ENCODE results near the gene GARIN5A.

Gene GARIN5A

DNA sequence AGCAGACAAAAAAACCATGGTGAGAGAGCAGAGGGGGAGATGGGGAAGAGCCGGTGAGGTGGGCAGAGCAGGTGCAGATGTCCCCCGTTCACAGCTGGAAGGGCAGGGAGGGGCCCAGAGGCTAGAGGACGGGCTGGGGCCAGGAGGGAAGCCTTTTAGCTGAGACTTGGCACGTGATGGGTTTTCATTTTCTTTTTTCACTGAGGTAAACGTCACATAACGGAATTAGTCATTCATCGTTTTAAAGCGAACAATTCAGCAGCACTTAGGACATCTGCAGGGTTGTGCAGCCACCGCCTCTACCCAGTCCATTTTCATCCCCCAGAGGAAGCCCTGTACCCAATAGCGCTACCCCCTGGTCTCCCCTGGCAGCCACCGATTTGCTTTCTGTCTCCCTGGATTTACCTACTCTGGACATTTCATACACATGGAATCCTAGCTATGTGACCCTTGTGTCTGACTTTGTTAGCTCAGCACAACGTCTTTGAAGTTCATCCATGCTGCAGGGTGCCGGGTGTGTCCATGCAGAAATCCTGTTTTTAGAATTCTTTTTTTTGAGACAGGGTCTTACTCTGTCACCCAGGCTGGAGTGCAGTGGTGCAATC lies 16.4 kb downstream of the GARIN5A start:
- H4K8ac ChIP-seq (ENCODE audit: low read depth, low read length), result no peak overlapping the region
- H3K4me2 ChIP-seq (ENCODE audit: low read length), result no peak overlapping the region
- H3K79me2 ChIP-seq (ENCODE audit: control insufficient read depth, insufficient read depth, low read length), result no peaks in the 10 kb centered on the region
- WGBS (ENCODE audit: extremely low coverage, insufficient coverage, low lambda C conversion rate), result no CpG with 5 or more reads among the region's 13 CpGs
- no peak overlapping the region for H3K56ac ChIP-seq (ENCODE audit: low read length)
- no peak overlapping the region for H2AK5ac ChIP-seq (ENCODE audit: low read length)
- no peak overlapping the region for H4K5ac ChIP-seq (ENCODE audit: low read length)
- H3K4me3 ChIP-seq (ENCODE audit: low read length), result no peak overlapping the region
- H3K27me3 ChIP-seq (ENCODE audit: insufficient read depth, low read length, poor library complexity), result no peaks in the 10 kb centered on the region
- no peak overlapping the region for H3K27ac ChIP-seq (ENCODE audit: low read depth, low read length)
- H2BK120ac ChIP-seq (ENCODE audit: low read depth, low read length), result no peak overlapping the region
- H2BK15ac ChIP-seq (replicated peaks; ENCODE audit: low read depth), result no peak overlapping the region
- no peak overlapping the region for H3K4ac ChIP-seq (ENCODE audit: low read depth, low read length)
- no peak for DNase-seq
- H3K4me1 ChIP-seq (ENCODE audit: control insufficient read depth, low read depth, low read length), result no peaks in the 10 kb centered on the region
- no peak overlapping the region for H2BK5ac ChIP-seq (ENCODE audit: low read length)
- H3K9ac ChIP-seq (ENCODE audit: low read length), result no peak overlapping the region
- no peaks in the 10 kb centered on the region for H3K79me1 ChIP-seq (ENCODE audit: low read length)
- H3K18ac ChIP-seq (ENCODE audit: low read length), result no peak overlapping the region
- H3K23ac ChIP-seq (ENCODE audit: low read length), result no peak overlapping the region
- H3K36me3 ChIP-seq (ENCODE audit: control insufficient read depth, insufficient read depth, low read length), result no peaks in the 10 kb centered on the region

DNA sequence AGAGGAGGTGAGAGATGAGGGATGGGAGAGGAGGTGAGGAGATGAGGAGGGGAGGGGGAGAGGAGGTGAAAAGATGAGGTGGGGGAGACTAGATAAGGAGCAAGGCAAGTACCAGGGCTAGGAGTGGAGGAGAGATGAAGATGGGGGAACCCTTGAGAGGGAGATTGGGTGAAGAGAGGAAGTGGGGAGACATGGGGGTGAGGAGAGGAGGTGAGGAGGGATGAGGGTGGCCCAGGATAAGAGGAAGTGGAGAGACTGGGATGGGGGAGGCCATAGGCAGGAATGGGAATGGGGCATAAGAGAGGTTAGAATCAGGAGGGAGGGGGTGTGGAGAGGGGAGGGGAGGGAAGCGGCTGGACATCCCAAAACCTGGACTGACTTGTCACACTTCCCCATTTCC lies 17.0 kb downstream of the GARIN5A start:
- no peak overlapping the region for H3K4me2 ChIP-seq (ENCODE audit: low read length)
- no peak overlapping the region for H2BK5ac ChIP-seq (ENCODE audit: low read length)
- H3K27me3 ChIP-seq (ENCODE audit: insufficient read depth, low read length, poor library complexity), result no peaks in the 10 kb centered on the region
- H3K27ac ChIP-seq (ENCODE audit: low read depth, low read length), result no peak overlapping the region
- no peak overlapping the region for H3K4ac ChIP-seq (ENCODE audit: low read depth, low read length)
- H3K18ac ChIP-seq (ENCODE audit: low read length), result no peak overlapping the region
- H2BK120ac ChIP-seq (ENCODE audit: low read depth, low read length), result no peak overlapping the region
- no peaks in the 10 kb centered on the region for H3K79me1 ChIP-seq (ENCODE audit: low read length)
- H4K5ac ChIP-seq (ENCODE audit: low read length), result no peak overlapping the region
- no peak overlapping the region for H3K4me3 ChIP-seq (ENCODE audit: low read length)
- H3K9ac ChIP-seq (ENCODE audit: low read length), result no peak overlapping the region
- H3K23ac ChIP-seq (ENCODE audit: low read length), result no peak overlapping the region
- H3K36me3 ChIP-seq (ENCODE audit: control insufficient read depth, insufficient read depth, low read length), result no peaks in the 10 kb centered on the region
- no peak overlapping the region for H2BK15ac ChIP-seq (replicated peaks; ENCODE audit: low read depth)
- no peak for DNase-seq
- H3K4me1 ChIP-seq (ENCODE audit: control insufficient read depth, low read depth, low read length), result no peaks in the 10 kb centered on the region
- H3K56ac ChIP-seq (ENCODE audit: low read length), result no peak overlapping the region
- no CpG with 5 or more reads among the region's 1 CpG for WGBS (ENCODE audit: extremely low coverage, insufficient coverage, low lambda C conversion rate)
- H4K8ac ChIP-seq (ENCODE audit: low read depth, low read length), result no peak overlapping the region
- no peak overlapping the region for H2AK5ac ChIP-seq (ENCODE audit: low read length)
- no peaks in the 10 kb centered on the region for H3K79me2 ChIP-seq (ENCODE audit: control insufficient read depth, insufficient read depth, low read length)

DNA sequence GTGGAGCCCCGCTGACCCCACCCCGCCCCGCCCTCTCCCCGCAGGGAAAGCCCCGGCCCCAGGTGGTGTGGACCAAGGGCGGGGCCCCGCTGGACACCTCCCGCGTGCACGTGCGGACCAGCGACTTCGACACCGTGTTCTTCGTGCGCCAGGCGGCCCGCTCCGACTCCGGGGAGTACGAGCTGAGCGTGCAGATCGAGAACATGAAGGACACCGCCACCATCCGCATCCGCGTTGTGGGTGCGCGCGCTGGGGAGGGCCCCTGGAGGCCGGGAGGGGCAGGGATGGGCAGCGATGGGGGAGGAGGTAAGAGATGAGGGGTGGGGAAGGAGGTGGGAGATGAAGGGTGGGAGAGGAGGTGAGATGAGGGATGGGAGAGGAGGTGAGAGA lies 17.6 kb downstream of the GARIN5A start:
- no peak overlapping the region for H3K18ac ChIP-seq (ENCODE audit: low read length)
- H3K9ac ChIP-seq (ENCODE audit: low read length), result no peak overlapping the region
- no peaks in the 10 kb centered on the region for H3K79me1 ChIP-seq (ENCODE audit: low read length)
- no peak overlapping the region for H4K5ac ChIP-seq (ENCODE audit: low read length)
- no peak overlapping the region for H2BK5ac ChIP-seq (ENCODE audit: low read length)
- H3K4me2 ChIP-seq (ENCODE audit: low read length), result no peak overlapping the region
- no peak overlapping the region for H3K56ac ChIP-seq (ENCODE audit: low read length)
- no peak overlapping the region for H3K23ac ChIP-seq (ENCODE audit: low read length)
- H3K27ac ChIP-seq (ENCODE audit: low read depth, low read length), result no peak overlapping the region
- H2BK120ac ChIP-seq (ENCODE audit: low read depth, low read length), result no peak overlapping the region
- no peak overlapping the region for H2BK15ac ChIP-seq (replicated peaks; ENCODE audit: low read depth)
- no peak overlapping the region for H2AK5ac ChIP-seq (ENCODE audit: low read length)
- H3K36me3 ChIP-seq (ENCODE audit: control insufficient read depth, insufficient read depth, low read length), result no peaks in the 10 kb centered on the region
- H3K4ac ChIP-seq (ENCODE audit: low read depth, low read length), result no peak overlapping the region
- H4K8ac ChIP-seq (ENCODE audit: low read depth, low read length), result no peak overlapping the region
- DNase-seq, result no peak
- H3K79me2 ChIP-seq (ENCODE audit: control insufficient read depth, insufficient read depth, low read length), result no peaks in the 10 kb centered on the region
- no peaks in the 10 kb centered on the region for H3K27me3 ChIP-seq (ENCODE audit: insufficient read depth, low read length, poor library complexity)
- H3K4me3 ChIP-seq (ENCODE audit: low read length), result no peak overlapping the region
- H3K4me1 ChIP-seq (ENCODE audit: control insufficient read depth, low read depth, low read length), result no peaks in the 10 kb centered on the region
- no CpG with 5 or more reads among the region's 32 CpGs for WGBS (ENCODE audit: extremely low coverage, insufficient coverage, low lambda C conversion rate)

DNA sequence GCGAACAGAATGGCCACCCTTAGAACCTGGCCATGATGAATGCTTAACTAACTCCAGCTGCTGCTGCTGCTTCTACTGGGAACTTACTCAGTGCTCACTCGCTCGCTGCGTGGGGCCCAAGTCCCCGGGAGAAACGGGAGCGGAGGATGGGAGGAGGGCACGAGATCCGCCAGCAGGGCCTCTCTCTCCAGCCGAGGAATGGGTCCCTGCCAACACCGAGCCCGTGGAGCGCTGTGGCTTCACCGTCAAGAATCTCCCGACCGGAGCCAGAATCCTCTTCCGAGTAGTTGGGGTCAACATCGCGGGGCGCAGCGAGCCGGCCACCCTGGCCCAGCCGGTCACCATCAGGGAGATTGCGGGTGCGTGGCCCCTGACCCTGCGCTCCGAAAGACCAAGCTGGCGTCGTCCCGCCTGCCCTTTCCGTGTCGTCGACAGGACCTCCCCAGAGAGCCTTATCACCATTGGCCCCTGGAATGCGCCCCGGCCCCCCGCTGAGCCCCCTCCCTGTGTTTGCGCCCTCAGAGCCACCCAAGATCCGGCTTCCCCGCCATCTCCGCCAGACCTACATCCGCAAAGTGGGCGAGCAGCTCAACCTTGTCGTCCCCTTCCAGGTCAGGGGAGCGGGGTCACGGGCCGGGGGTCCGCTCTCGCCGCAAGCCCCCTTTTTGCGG lies 18.1 kb downstream of the GARIN5A start:
- Histone ChIP-seq H3K18ac (ENCODE audit: low read length) (no peak overlapping the region), H3K4ac (ENCODE audit: low read depth, low read length) (no peak overlapping the region), H3K4me2 (ENCODE audit: low read length) (no peak overlapping the region), H3K79me2 (ENCODE audit: control insufficient read depth, insufficient read depth, low read length) (no peaks in the 10 kb centered on the region), H3K56ac (ENCODE audit: low read length) (no peak overlapping the region), H3K4me3 (ENCODE audit: low read length) (no peak overlapping the region), H3K27ac (ENCODE audit: low read depth, low read length) (no peak overlapping the region), H3K36me3 (ENCODE audit: control insufficient read depth, insufficient read depth, low read length) (no peaks in the 10 kb centered on the region), H3K79me1 (ENCODE audit: low read length) (no peaks in the 10 kb centered on the region), H3K4me1 (ENCODE audit: control insufficient read depth, low read depth, low read length) (no peaks in the 10 kb centered on the region), H2BK15ac (replicated peaks; ENCODE audit: low read depth) (no peak overlapping the region), H2BK5ac (ENCODE audit: low read length) (no peak overlapping the region), H3K27me3 (ENCODE audit: insufficient read depth, low read length, poor library complexity) (no peaks in the 10 kb centered on the region), H4K5ac (ENCODE audit: low read length) (no peak overlapping the region), H3K9ac (ENCODE audit: low read length) (no peak overlapping the region), H4K8ac (ENCODE audit: low read depth, low read length) (no peak overlapping the region), H3K23ac (ENCODE audit: low read length) (no peak overlapping the region), H2AK5ac (ENCODE audit: low read length) (no peak overlapping the region), H2BK120ac (ENCODE audit: low read depth, low read length) (no peak overlapping the region)
- DNase-seq, result no peak
- WGBS (ENCODE audit: extremely low coverage, insufficient coverage, low lambda C conversion rate), result no CpG with 5 or more reads among the region's 50 CpGs

DNA sequence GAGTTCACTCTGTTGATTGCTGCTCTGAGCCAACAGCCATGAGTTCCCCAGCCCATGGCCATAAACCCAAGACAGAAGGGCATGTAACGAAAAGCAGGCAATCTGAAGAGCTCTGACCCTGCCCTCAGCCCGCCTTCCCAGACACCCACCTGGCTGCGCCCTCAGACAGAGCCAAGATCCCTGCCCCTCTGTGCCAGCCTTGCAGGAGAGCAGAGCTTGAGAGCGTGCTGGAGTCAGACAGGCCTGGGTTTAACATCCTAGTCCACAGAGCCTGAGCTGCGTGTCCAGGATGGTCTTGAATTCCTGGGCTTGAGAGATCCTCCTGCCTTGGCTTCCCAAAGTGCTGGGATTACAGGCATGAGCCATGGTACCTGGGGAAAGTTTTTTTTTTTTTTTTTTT lies 19.3 kb downstream of the GARIN5A start:
- H2BK15ac ChIP-seq (replicated peaks; ENCODE audit: low read depth), result no peak overlapping the region
- no peak overlapping the region for H3K4me3 ChIP-seq (ENCODE audit: low read length)
- H3K36me3 ChIP-seq (ENCODE audit: control insufficient read depth, insufficient read depth, low read length), result no peaks in the 10 kb centered on the region
- no peak overlapping the region for H2AK5ac ChIP-seq (ENCODE audit: low read length)
- no peak for DNase-seq
- no peaks in the 10 kb centered on the region for H3K4me1 ChIP-seq (ENCODE audit: control insufficient read depth, low read depth, low read length)
- H3K4ac ChIP-seq (ENCODE audit: low read depth, low read length), result no peak overlapping the region
- H4K8ac ChIP-seq (ENCODE audit: low read depth, low read length), result no peak overlapping the region
- no peak overlapping the region for H4K5ac ChIP-seq (ENCODE audit: low read length)
- H3K9ac ChIP-seq (ENCODE audit: low read length), result no peak overlapping the region
- no peaks in the 10 kb centered on the region for H3K79me2 ChIP-seq (ENCODE audit: control insufficient read depth, insufficient read depth, low read length)
- no peak overlapping the region for H3K27ac ChIP-seq (ENCODE audit: low read depth, low read length)
- H3K79me1 ChIP-seq (ENCODE audit: low read length), result no peaks in the 10 kb centered on the region
- no peaks in the 10 kb centered on the region for H3K27me3 ChIP-seq (ENCODE audit: insufficient read depth, low read length, poor library complexity)
- no peak overlapping the region for H3K56ac ChIP-seq (ENCODE audit: low read length)
- H3K4me2 ChIP-seq (ENCODE audit: low read length), result no peak overlapping the region
- H3K18ac ChIP-seq (ENCODE audit: low read length), result no peak overlapping the region
- no peak overlapping the region for H2BK120ac ChIP-seq (ENCODE audit: low read depth, low read length)
- no peak overlapping the region for H2BK5ac ChIP-seq (ENCODE audit: low read length)
- no peak overlapping the region for H3K23ac ChIP-seq (ENCODE audit: low read length)
- WGBS (ENCODE audit: extremely low coverage, insufficient coverage, low lambda C conversion rate), result no CpG with 5 or more reads among the region's 5 CpGs

GRCh38 chr19:50455992-50456391 lies 20.7 kb downstream of the GARIN5A start:
- H3K79me2 ChIP-seq (ENCODE audit: control insufficient read depth, insufficient read depth, low read length), result no peaks in the 10 kb centered on the region
- no peak overlapping the region for H4K5ac ChIP-seq (ENCODE audit: low read length)
- no peak overlapping the region for H4K8ac ChIP-seq (ENCODE audit: low read depth, low read length)
- H3K23ac ChIP-seq (ENCODE audit: low read length), result no peak overlapping the region
- H3K79me1 ChIP-seq (ENCODE audit: low read length), result no peaks in the 10 kb centered on the region
- H2BK120ac ChIP-seq (ENCODE audit: low read depth, low read length), result no peak overlapping the region
- no peaks in the 10 kb centered on the region for H3K27me3 ChIP-seq (ENCODE audit: insufficient read depth, low read length, poor library complexity)
- H3K4me1 ChIP-seq (ENCODE audit: control insufficient read depth, low read depth, low read length), result no peaks in the 10 kb centered on the region
- H3K4me3 ChIP-seq (ENCODE audit: low read length), result no peak overlapping the region
- no peak overlapping the region for H3K27ac ChIP-seq (ENCODE audit: low read depth, low read length)
- H2AK5ac ChIP-seq (ENCODE audit: low read length), result no peak overlapping the region
- no peaks in the 10 kb centered on the region for H3K36me3 ChIP-seq (ENCODE audit: control insufficient read depth, insufficient read depth, low read length)
- H2BK5ac ChIP-seq (ENCODE audit: low read length), result no peak overlapping the region
- H2BK15ac ChIP-seq (replicated peaks; ENCODE audit: low read depth), result no peak overlapping the region
- no peak overlapping the region for H3K18ac ChIP-seq (ENCODE audit: low read length)
- no peak for DNase-seq
- H3K56ac ChIP-seq (ENCODE audit: low read length), result no peak overlapping the region
- H3K4me2 ChIP-seq (ENCODE audit: low read length), result no peak overlapping the region
- WGBS (ENCODE audit: extremely low coverage, insufficient coverage, low lambda C conversion rate), result 100% methylated on average over 1 of the region's 2 CpGs
- H3K9ac ChIP-seq (ENCODE audit: low read length), result no peak overlapping the region
- H3K4ac ChIP-seq (ENCODE audit: low read depth, low read length), result no peak overlapping the region

Measured in mesendoderm (in vitro differentiated cells).